ENCODE data around the gene FOXJ3. TPM values are rescaled to one million over a fixed set of nuclear protein-coding genes. Genes with fewer than 3 reads are reported as not detected.
"Not testable (repeated sequence)": the region's sequence is repeated elsewhere in the genome, so short reads cannot be mapped to it uniquely, and the experiment has no call there.

The FOXJ3 gene
- polyA plus RNA-seq, 1 donor: 39.0 TPM

- Histone ChIP-seq H3K27me3 (ENCODE audit: control insufficient read depth, insufficient read depth, low read length) (no peaks in the 10 kb centered on the region), H3K4me1 (ENCODE audit: control insufficient read depth, insufficient read depth, low read length) (no peaks in the 10 kb centered on the region), H3K9me3 (ENCODE audit: control insufficient read depth, low read depth, low read length) (no peaks in the 10 kb centered on the region), H3K27ac (ENCODE audit: low read length) (no peak overlapping the region), H3K36me3 (ENCODE audit: control insufficient read depth, insufficient read depth, low read length) (peaks cover 5% of the 10 kb centered on the region), H3K4me3 (ENCODE audit: low read length) (no peak overlapping the region)
- DNase-seq: no peak
- WGBS (ENCODE audit: insufficient coverage, low lambda C conversion rate): no CpG with 5 or more reads among the region's 2 CpGs
Measured at GRCh38 chr1:42221952-42222606, 113.0 kb downstream of the FOXJ3 start.

- Histone ChIP-seq H3K4me1 (ENCODE audit: control insufficient read depth, insufficient read depth, low read length) (no peaks in the 10 kb centered on the region), H3K27ac (ENCODE audit: low read length) (no peak overlapping the region), H3K9me3 (ENCODE audit: control insufficient read depth, low read depth, low read length) (no peaks in the 10 kb centered on the region), H3K36me3 (ENCODE audit: control insufficient read depth, insufficient read depth, low read length) (peaks cover 5% of the 10 kb centered on the region), H3K4me3 (ENCODE audit: low read length) (no peak overlapping the region), H3K27me3 (ENCODE audit: control insufficient read depth, insufficient read depth, low read length) (no peaks in the 10 kb centered on the region)
- WGBS (ENCODE audit: insufficient coverage, low lambda C conversion rate): no CpG with 5 or more reads among the region's 2 CpGs
- DNase-seq: no peak
Measured at GRCh38 chr1:42221456-42221855, 113.6 kb downstream of the FOXJ3 start.

GRCh38 chr1:42219627-42220026 is 115.4 kb downstream of the FOXJ3 start:
- Histone ChIP-seq H3K27ac (ENCODE audit: low read length) (no peak overlapping the region), H3K4me3 (ENCODE audit: low read length) (no peak overlapping the region), H3K27me3 (ENCODE audit: control insufficient read depth, insufficient read depth, low read length) (no peaks in the 10 kb centered on the region), H3K4me1 (ENCODE audit: control insufficient read depth, insufficient read depth, low read length) (no peaks in the 10 kb centered on the region), H3K36me3 (ENCODE audit: control insufficient read depth, insufficient read depth, low read length) (peaks cover 6% of the 10 kb centered on the region), H3K9me3 (ENCODE audit: control insufficient read depth, low read depth, low read length) (no peaks in the 10 kb centered on the region)
- no CpG with 5 or more reads among the region's 1 CpG for WGBS (ENCODE audit: insufficient coverage, low lambda C conversion rate)
- DNase-seq: no peak

- no peak overlapping the region for H3K27ac ChIP-seq (ENCODE audit: low read length)
- H3K4me3 ChIP-seq (ENCODE audit: low read length): no peak overlapping the region
- no peaks in the 10 kb centered on the region for H3K27me3 ChIP-seq (ENCODE audit: control insufficient read depth, insufficient read depth, low read length)
- H3K36me3 ChIP-seq (ENCODE audit: control insufficient read depth, insufficient read depth, low read length): peaks cover 25% of the 10 kb centered on the region
- H3K4me1 ChIP-seq (ENCODE audit: control insufficient read depth, insufficient read depth, low read length): no peaks in the 10 kb centered on the region
- no CpG with 5 or more reads among the region's 1 CpG for WGBS (ENCODE audit: insufficient coverage, low lambda C conversion rate)
- DNase-seq: no peak
- H3K9me3 ChIP-seq (ENCODE audit: control insufficient read depth, low read depth, low read length): peaks cover 5% of the 10 kb centered on the region
Measured at GRCh38 chr1:42214447-42214871, 120.6 kb downstream of the FOXJ3 start.

GRCh38 chr1:42211224-42211623 is 123.8 kb downstream of the FOXJ3 start:
- H3K36me3 ChIP-seq (ENCODE audit: control insufficient read depth, insufficient read depth, low read length): peaks cover 25% of the 10 kb centered on the region
- no peak for DNase-seq
- H3K4me1 ChIP-seq (ENCODE audit: control insufficient read depth, insufficient read depth, low read length): no peaks in the 10 kb centered on the region
- peaks cover 10% of the 10 kb centered on the region for H3K9me3 ChIP-seq (ENCODE audit: control insufficient read depth, low read depth, low read length)
- WGBS (ENCODE audit: insufficient coverage, low lambda C conversion rate): no CpG with 5 or more reads among the region's 2 CpGs
- no peaks in the 10 kb centered on the region for H3K27me3 ChIP-seq (ENCODE audit: control insufficient read depth, insufficient read depth, low read length)
- no peak overlapping the region for H3K27ac ChIP-seq (ENCODE audit: low read length)
- no peak overlapping the region for H3K4me3 ChIP-seq (ENCODE audit: low read length)

- no peak for DNase-seq
- Histone ChIP-seq H3K27me3 (ENCODE audit: control insufficient read depth, insufficient read depth, low read length) (no peaks in the 10 kb centered on the region), H3K36me3 (ENCODE audit: control insufficient read depth, insufficient read depth, low read length) (peaks cover 25% of the 10 kb centered on the region), H3K4me3 (ENCODE audit: low read length) (no peak overlapping the region), H3K27ac (ENCODE audit: low read length) (no peak overlapping the region), H3K4me1 (ENCODE audit: control insufficient read depth, insufficient read depth, low read length) (no peaks in the 10 kb centered on the region), H3K9me3 (ENCODE audit: control insufficient read depth, low read depth, low read length) (peaks cover 10% of the 10 kb centered on the region)
- no CpG with 5 or more reads among the region's 6 CpGs for WGBS (ENCODE audit: insufficient coverage, low lambda C conversion rate)
Measured at GRCh38 chr1:42210421-42211133, 124.5 kb downstream of the FOXJ3 start.

- H3K27ac ChIP-seq (ENCODE audit: low read length): no peak overlapping the region
- no peaks in the 10 kb centered on the region for H3K27me3 ChIP-seq (ENCODE audit: control insufficient read depth, insufficient read depth, low read length)
- H3K36me3 ChIP-seq (ENCODE audit: control insufficient read depth, insufficient read depth, low read length): peaks cover 25% of the 10 kb centered on the region
- DNase-seq: no peak
- H3K9me3 ChIP-seq (ENCODE audit: control insufficient read depth, low read depth, low read length): peaks cover 10% of the 10 kb centered on the region
- no CpG with 5 or more reads among the region's 6 CpGs for WGBS (ENCODE audit: insufficient coverage, low lambda C conversion rate)
- H3K4me3 ChIP-seq (ENCODE audit: low read length): no peak overlapping the region
- no peaks in the 10 kb centered on the region for H3K4me1 ChIP-seq (ENCODE audit: control insufficient read depth, insufficient read depth, low read length)
Measured at GRCh38 chr1:42209526-42210251, 125.3 kb downstream of the FOXJ3 start.

- not testable (repeated sequence) for H3K27me3 ChIP-seq (ENCODE audit: control insufficient read depth, insufficient read depth, low read length); DNase-seq; H3K4me3 ChIP-seq (ENCODE audit: low read length); H3K27ac ChIP-seq (ENCODE audit: low read length); H3K4me1 ChIP-seq (ENCODE audit: control insufficient read depth, insufficient read depth, low read length)
- no CpG with 5 or more reads among the region's 2 CpGs for WGBS (ENCODE audit: insufficient coverage, low lambda C conversion rate)
- Histone ChIP-seq H3K36me3 (ENCODE audit: control insufficient read depth, insufficient read depth, low read length) (peaks cover 24% of the 10 kb centered on the region), H3K9me3 (ENCODE audit: control insufficient read depth, low read depth, low read length) (peaks cover 17% of the 10 kb centered on the region)
Measured at GRCh38 chr1:42206930-42207329, 128.1 kb downstream of the FOXJ3 start.

- DNase-seq: no peak
- Histone ChIP-seq H3K9me3 (ENCODE audit: control insufficient read depth, low read depth, low read length) (peaks cover 19% of the 10 kb centered on the region), H3K27me3 (ENCODE audit: control insufficient read depth, insufficient read depth, low read length) (no peaks in the 10 kb centered on the region), H3K27ac (ENCODE audit: low read length) (no peak overlapping the region), H3K36me3 (ENCODE audit: control insufficient read depth, insufficient read depth, low read length) (peaks cover 23% of the 10 kb centered on the region), H3K4me1 (ENCODE audit: control insufficient read depth, insufficient read depth, low read length) (no peaks in the 10 kb centered on the region), H3K4me3 (ENCODE audit: low read length) (no peak overlapping the region)
- no CpG with 5 or more reads among the region's 3 CpGs for WGBS (ENCODE audit: insufficient coverage, low lambda C conversion rate)
Measured at GRCh38 chr1:42206164-42206563, 128.9 kb downstream of the FOXJ3 start.

- Histone ChIP-seq H3K9me3 (ENCODE audit: control insufficient read depth, low read depth, low read length) (peaks cover 17% of the 10 kb centered on the region), H3K36me3 (ENCODE audit: control insufficient read depth, insufficient read depth, low read length) (peaks cover 22% of the 10 kb centered on the region), H3K27ac (ENCODE audit: low read length) (no peak overlapping the region), H3K27me3 (ENCODE audit: control insufficient read depth, insufficient read depth, low read length) (no peaks in the 10 kb centered on the region), H3K4me3 (ENCODE audit: low read length) (no peak overlapping the region), H3K4me1 (ENCODE audit: control insufficient read depth, insufficient read depth, low read length) (no peaks in the 10 kb centered on the region)
- DNase-seq: no peak
Measured at GRCh38 chr1:42201986-42202385, 133.0 kb downstream of the FOXJ3 start.
